G401.6 (cell line): ENCODE results near the gene FAM3C.

Experiments
- FAIRE-seq: peaks from 2 replicates; lab custom pipeline; 2012; peaks lifted over from hg19 to GRCh38; lab: Jason Lieb, UNC

The FAM3C gene

GRCh38 chr7:121410829-121411596 is 14.9 kb upstream of the FAM3C start:
- no peak for FAIRE-seq

GRCh38 chr7:121406944-121407343 is 10.8 kb upstream of the FAM3C start:
- no peak for FAIRE-seq

- no peak for FAIRE-seq
Measured at GRCh38 chr7:121406461-121406860, 10.4 kb upstream of the FAM3C start.

- FAIRE-seq = no peak
Measured at GRCh38 chr7:121404348-121404747, 8.2 kb upstream of the FAM3C start.

GRCh38 chr7:121402701-121403100 is 6.6 kb upstream of the FAM3C start:
- no peak for FAIRE-seq

GRCh38 chr7:121401896-121402295 is 5.8 kb upstream of the FAM3C start:
- FAIRE-seq = no peak

- FAIRE-seq = no peak
Measured at GRCh38 chr7:121398246-121398645, 2.1 kb upstream of the FAM3C start.

GRCh38 chr7:121397822-121398221 is 1.7 kb upstream of the FAM3C start:
- no peak for FAIRE-seq

- FAIRE-seq = no peak
Measured at GRCh38 chr7:121397361-121397760, 1.3 kb upstream of the FAM3C start.

- no peak for FAIRE-seq
Measured at GRCh38 chr7:121395494-121395960, 581 bp downstream of the FAM3C start.

- no peak for FAIRE-seq
Measured at GRCh38 chr7:121394709-121395140, 1.4 kb downstream of the FAM3C start.

GRCh38 chr7:121393005-121393366 is 3.1 kb downstream of the FAM3C start:
- no peak for FAIRE-seq

- FAIRE-seq = no peak
Measured at GRCh38 chr7:121392277-121393004, 3.7 kb downstream of the FAM3C start.

GRCh38 chr7:121391686-121392085 is 4.4 kb downstream of the FAM3C start:
- FAIRE-seq = no peak

GRCh38 chr7:121390617-121391016 is 5.5 kb downstream of the FAM3C start:
- no peak for FAIRE-seq

GRCh38 chr7:121390109-121390508 is 6.0 kb downstream of the FAM3C start:
- no peak for FAIRE-seq

- FAIRE-seq = no peak
Measured at GRCh38 chr7:121388950-121389349, 7.2 kb downstream of the FAM3C start.

GRCh38 chr7:121385800-121386179 is 10.3 kb downstream of the FAM3C start:
- no peak for FAIRE-seq

- no peak for FAIRE-seq
Measured at GRCh38 chr7:121385056-121385799, 10.9 kb downstream of the FAM3C start.

GRCh38 chr7:121384265-121384664 is 11.8 kb downstream of the FAM3C start:
- FAIRE-seq = no peak

GRCh38 chr7:121383235-121383910 is 12.7 kb downstream of the FAM3C start:
- no peak for FAIRE-seq

- FAIRE-seq = no peak
Measured at GRCh38 chr7:121382473-121382872, 13.6 kb downstream of the FAM3C start.
